HG03280 (cell line): Measurements from ENCODE around the gene CHRNA1.

Source experiments
- ATAC-seq: cut with Tn5 transposase; IDR thresholded peaks from one replicate; pipeline ENCODE4 v1.9.1; 2021; ENCODE audit warnings: mild to moderate bottlenecking, moderate library complexity; ENCODE audit not compliant: unreplicated experiment

The CHRNA1 gene

GRCh38 chr2:174761837-174762236 is 2.4 kb downstream of the CHRNA1 start:
- no peak for ATAC-seq

DNA sequence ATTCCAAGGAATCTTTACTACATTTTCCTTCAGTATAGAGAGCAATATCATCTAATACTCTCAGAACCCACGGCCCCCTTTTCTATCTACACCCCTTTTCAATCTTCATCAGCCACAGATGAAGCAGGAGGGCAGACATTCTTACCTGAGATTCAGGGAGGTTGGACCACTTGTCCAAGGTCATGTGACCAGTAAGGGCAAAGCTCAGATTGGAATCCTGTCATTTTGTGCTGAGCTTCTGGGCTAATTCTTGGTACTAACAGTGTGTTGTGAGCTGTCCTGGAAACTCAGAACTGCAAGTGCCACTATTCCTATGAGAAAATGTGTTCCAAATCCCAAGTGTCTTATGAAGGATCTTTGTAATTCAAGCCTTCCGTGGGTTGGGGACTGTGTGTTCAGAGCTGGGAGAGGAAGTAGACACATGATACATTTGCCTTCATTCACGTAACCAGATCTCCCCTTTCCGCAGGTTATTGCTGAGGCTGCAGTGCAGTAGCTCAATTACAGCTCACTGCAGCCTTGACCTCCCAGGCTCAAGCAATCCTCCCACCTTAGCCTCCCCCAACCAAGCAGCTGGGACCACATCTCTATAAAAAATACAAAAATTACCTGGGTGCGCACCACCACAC is 3.3 kb downstream of the CHRNA1 start:
- ATAC-seq, result no peak

DNA sequence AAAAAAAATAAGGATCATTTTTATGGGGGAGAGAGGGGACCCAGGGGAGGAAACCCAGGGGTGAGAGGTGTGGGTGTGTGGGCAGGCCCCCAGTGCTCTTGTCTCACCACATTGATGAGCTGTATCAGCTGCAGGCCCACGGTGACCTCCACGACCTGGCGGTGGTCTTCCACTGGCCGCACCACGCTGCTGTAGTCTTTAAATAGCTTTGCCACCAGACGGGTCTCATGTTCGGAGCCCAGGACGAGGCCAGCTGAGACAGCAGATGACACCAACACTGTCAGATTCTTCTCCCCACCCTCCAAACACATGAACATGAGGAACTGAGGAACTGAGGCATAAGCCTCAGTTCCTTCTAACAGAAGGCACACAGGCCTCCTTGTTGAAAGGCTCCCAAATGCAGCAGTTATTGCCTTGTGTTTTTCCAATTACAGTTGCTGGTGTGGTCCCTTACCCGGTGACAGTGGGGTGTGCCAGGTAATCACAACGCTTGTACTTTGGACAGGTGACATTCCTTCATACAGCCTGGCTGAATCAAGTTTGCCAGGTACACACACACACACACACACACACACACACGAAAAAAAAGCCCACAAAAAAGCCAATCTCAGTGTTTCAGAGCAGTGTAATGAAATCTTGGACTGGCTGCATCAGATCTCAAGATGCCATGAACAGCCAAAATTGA is 4.7 kb downstream of the CHRNA1 start:
- ATAC-seq, result no peak

GRCh38 chr2:174756743-174757142 is 7.5 kb downstream of the CHRNA1 start:
- ATAC-seq, result no peak

- ATAC-seq, result peak; percentile 32
These were observed 11.1 kb downstream of the CHRNA1 start for GRCh38 chr2:174753038-174753633.

DNA sequence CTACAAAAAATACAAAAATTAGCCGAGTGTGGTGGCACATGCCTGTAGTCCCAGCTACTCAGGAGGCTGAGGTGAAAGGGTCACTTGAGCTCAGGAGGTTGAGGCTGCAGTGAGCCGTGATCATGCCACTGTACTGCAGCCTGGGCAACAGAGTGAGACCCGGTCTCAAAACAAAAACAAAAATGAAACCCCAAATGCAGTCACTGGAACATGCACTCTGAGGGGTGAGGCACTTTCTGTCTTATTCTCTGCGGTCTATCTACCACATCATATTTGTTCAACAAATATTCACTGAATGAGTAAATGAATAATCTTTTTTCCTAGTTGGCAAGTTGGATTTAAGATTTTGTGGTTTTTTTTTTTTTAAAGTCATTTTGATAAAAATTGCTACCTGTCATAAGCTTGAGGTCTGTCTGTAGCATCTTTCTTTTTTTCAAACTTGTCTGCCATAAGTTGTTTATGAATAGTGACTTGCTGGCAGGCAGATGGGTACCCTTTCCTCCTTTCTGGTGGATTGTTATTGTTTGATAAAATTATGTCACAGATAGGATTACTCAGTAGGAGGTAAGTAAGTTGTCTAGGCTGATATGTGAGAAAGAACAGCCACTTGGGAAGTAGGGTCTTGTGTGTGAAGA is 11.8 kb downstream of the CHRNA1 start:
- peak; percentile 83 for ATAC-seq

DNA sequence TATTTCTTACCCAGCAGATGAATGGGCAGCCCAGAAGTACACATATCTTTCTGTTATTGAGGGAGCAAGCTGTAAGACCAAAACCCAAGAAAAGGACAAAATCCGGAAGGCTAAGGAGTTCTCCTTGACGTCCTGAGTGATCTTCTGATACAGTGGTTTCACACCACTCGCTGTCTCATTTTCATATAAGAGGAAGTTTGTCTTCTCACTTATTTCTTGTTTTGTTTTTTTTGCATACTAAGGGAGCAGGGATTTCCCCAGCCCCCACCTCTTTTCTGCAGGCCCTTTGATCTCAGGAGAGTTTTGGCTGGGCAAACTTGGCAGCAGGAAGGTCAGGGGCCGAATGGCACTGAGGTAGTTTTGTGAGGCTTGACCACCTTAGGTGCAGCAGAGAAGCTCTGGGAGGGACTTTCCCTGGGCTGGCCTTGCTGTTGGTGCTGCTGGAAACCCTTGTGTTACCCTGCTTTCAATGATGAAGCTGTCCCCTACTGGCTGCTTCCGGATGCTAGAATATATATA is 13.3 kb downstream of the CHRNA1 start:
- ATAC-seq, result peak; percentile 39

GRCh38 chr2:174749793-174750192 is 14.5 kb downstream of the CHRNA1 start:
- no peak for ATAC-seq

DNA sequence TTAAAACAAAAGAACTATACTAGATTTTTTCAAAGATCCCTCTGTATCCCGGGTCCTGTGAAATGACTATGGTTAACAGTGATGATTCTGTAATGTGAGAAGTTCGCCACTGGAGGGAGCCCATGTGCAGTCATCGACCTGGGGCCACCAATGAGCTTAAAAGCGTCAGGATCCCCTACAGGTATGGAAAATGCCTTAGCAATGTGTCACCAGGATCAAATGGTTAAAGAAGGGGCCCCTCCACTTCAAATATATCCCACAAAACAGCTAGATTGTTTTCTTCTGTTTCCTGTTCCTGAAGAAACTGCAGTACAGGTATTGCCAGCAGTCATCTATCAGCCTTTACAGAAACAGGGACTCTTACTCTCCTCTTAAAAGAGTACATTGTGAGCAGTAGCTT is 15.3 kb downstream of the CHRNA1 start:
- no peak for ATAC-seq

DNA sequence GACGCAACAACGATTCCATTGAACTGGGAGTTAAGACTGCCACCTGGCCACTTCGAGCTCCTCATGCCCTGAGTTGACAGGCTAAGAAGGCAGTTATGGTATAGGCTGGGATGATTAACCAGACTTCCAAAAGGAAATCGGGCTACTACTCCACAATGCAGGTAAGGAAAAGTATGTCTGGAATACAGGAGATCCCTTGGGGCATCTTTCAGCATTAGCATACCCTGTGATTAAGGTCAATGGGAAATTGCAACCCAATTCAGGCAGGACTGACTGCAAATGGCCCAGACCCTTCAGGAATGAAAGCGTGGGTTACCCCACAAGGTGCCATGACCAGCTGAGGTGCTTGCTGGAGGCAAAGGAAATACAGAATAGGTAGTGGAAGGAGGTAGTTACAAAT is 19.1 kb downstream of the CHRNA1 start:
- no peak for ATAC-seq

DNA sequence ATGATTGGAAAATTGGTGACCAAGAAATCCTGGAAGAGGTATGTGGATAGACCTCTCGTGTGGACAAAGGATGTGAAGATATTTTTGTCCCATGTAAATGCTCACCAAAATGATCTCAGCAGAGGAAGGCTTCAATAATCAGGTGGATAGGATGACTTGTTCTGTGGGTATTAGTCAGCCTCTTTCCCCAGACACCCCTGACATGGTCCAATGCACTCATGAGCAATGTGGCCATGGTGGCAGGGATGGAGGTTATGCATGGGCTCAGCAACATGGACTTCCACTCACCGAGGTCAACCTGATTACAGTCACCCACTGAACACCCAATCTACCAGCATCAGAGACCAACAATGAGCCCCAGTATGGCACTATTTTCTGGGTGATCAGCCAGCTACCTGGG is 20.2 kb downstream of the CHRNA1 start:
- ATAC-seq, result no peak

GRCh38 chr2:174740721-174741120 is 23.6 kb downstream of the CHRNA1 start:
- no peak for ATAC-seq

GRCh38 chr2:174738841-174739240 is 25.4 kb downstream of the CHRNA1 start:
- no peak for ATAC-seq

DNA sequence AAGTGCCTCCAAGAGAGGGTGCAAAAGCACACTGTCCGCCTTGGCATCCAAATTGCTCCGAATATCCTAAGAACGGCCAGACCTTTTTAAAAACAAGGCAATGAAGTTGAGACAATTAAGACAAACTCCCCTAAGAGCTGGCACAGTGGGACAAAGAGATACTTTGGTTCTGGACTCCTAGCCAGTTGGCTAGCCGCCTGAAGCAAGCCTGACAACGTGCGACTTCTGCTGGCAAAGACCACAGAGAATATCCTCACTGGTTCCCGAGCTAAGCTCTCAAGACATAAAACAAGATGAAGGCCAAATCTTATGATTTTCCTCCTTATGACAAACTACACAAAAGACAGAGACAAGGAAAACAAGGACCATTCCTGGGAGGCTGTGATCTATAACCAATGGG is 32.7 kb downstream of the CHRNA1 start:
- ATAC-seq, result no peak

DNA sequence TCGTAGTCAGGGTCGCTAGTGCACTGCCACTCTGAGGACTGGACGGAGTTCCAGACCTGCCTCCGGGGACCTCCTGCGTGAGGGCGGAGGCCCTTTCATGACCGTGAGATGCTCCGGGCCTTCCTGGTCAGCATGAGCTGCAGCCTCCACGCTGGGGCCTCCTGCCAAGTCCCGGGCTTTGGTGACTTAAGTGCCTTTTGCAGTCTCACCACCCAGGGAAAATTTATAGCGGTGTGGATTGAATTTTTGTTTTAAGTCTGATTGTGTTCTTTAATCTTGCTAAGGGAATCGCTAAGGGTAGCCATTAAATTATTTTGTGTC is 33.6 kb downstream of the CHRNA1 start:
- ATAC-seq, result no peak

- ATAC-seq, result no peak
These were observed 34.2 kb downstream of the CHRNA1 start for GRCh38 chr2:174729797-174730697.

- ATAC-seq, result no peak
These were observed 36.2 kb downstream of the CHRNA1 start for GRCh38 chr2:174728096-174728495.

- ATAC-seq, result no peak
These were observed 38.1 kb downstream of the CHRNA1 start for GRCh38 chr2:174726212-174726611.

DNA sequence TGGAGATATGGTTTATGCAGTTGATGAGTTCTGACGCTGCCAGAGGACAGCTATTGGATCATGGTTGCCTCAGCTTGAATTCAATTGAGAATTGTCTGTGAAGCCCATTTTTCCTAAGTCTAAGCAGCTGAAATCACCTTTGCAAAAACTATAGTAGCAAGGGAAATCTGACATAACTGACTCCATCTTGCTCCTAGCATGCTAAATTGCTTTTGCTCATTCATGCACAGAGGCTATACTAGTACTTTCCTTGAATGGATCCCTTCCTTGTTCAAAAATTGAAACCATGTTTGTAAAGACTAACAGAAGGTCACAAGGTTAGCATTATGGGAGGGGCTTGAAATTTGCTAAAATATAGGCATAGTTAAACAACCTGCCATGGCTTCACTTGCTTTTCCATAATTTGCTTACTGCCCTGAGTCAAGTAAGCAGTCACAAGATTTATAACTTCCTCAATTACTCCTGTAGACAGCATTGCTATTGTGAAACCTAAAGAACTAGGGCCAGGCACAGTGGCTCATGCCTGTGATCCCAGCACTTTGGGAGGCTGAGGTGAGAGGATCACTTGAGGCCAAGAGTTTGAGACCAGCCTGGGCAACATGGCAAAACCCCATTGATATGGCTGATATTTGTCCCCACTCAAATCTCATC is 41.2 kb downstream of the CHRNA1 start:
- ATAC-seq, result no peak

DNA sequence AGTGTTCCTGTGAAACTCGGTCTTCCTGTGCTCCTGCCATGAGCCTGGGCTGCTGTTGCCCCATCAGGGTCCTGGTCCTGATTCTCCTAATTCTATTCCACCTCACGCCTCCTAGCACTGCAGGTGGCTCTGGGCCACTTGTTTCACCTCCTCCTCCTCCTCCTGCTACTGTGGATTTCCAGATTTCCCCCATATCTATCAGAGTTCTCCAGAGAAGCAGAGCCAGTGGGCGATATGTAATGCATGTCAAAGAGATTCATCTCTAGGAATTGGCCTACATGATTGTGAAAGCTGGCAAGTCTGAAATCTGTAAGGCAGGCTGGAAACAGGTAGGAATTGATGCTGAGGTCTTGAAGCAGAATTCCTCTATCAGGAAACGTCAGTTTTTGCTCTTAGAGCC is 45.3 kb downstream of the CHRNA1 start:
- no peak for ATAC-seq
